Fibroblast of lung (primary cell): ENCODE results near the gene ZNF223. TPM values are rescaled to one million over a fixed set of nuclear protein-coding genes. Genes with fewer than 3 reads are reported as not detected.

Source experiments
- DNase-seq, 2 donors: peaks; one replicate each; pipeline versions ENCODE4 v3.0.0 to v3.0.0-alpha.2; 2010; ENCODE audit warnings: low read depth in 2 of 2
- H2AFZ ChIP-seq: 2 replicates; pipeline ENCODE4 v1.5.1; 2012; ENCODE audit warnings: low read length, control low read depth, inconsistent platforms
- H3K27ac ChIP-seq: 2 replicates; pipeline ENCODE4 v1.5.1; 2011; ENCODE audit warnings: low read length, control low read depth; ENCODE audit not compliant: insufficient read depth
- H3K27me3 ChIP-seq: 2 replicates; pipeline ENCODE4 v1.5.1; 2011; ENCODE audit warnings: mild to moderate bottlenecking, low read length; ENCODE audit not compliant: control insufficient read depth, insufficient read depth
- H3K36me3 ChIP-seq: 2 replicates; pipeline ENCODE4 v1.5.1; 2011; ENCODE audit warnings: low read length; ENCODE audit not compliant: control insufficient read depth, insufficient read depth
- H3K4me1 ChIP-seq: 2 replicates; pipeline ENCODE4 v1.5.1; 2011; ENCODE audit warnings: low read length; ENCODE audit not compliant: control insufficient read depth, insufficient read depth; ENCODE audit errors: extremely low read depth
- H3K4me2 ChIP-seq: 2 replicates; pipeline ENCODE4 v1.5.1; 2011; ENCODE audit warnings: low read length, control low read depth; ENCODE audit not compliant: insufficient read depth; ENCODE audit errors: extremely low read depth
- H3K4me3 ChIP-seq, 4 experiments: fragments of 200-600 bp in 1 of 4; sonication (generic) in 1 of 4; replicated peaks in 1 of 4; 2 replicates each; pipeline ENCODE4 v1.5.1; 2011 to 2016; ENCODE audit warnings: low read length in 4 of 4, low read depth in 3 of 4, mild to moderate bottlenecking in 3 of 4, control low read depth in 2 of 4, inconsistent platforms in 1 of 4, mixed read lengths in 1 of 4; ENCODE audit not compliant: insufficient read depth in 1 of 4; ENCODE audit errors: control extremely low read depth in 1 of 4
- H3K79me2 ChIP-seq: 2 replicates; pipeline ENCODE4 v1.5.1; 2012; ENCODE audit warnings: mild to moderate bottlenecking, low read length, inconsistent platforms; ENCODE audit not compliant: control insufficient read depth, insufficient read depth
- H3K9ac ChIP-seq: 2 replicates; pipeline ENCODE4 v1.5.1; 2011; ENCODE audit warnings: mild to moderate bottlenecking, low read length, control low read depth; ENCODE audit not compliant: insufficient read depth
- H3K9me3 ChIP-seq: 2 replicates; pipeline ENCODE4 v1.5.1; 2012; ENCODE audit warnings: low read depth, low read length; ENCODE audit not compliant: control insufficient read depth, insufficient read depth
- H4K20me1 ChIP-seq: 2 replicates; pipeline ENCODE4 v1.5.1; 2011; ENCODE audit warnings: low read length; ENCODE audit not compliant: control insufficient read depth, insufficient read depth; ENCODE audit errors: extremely low read depth
- EZH2 ChIP-seq: IDR thresholded peaks from 2 replicates; pipeline ENCODE4 v1.5.1; 2012; ENCODE audit warnings: low read length, control low read depth, mild to moderate bottlenecking; ENCODE audit errors: missing control alignments
- polyA plus RNA-seq, 2 donors: library from polyadenylated mRNA; depleted of rRNA in 1 of 2; stranded (reverse) in 1 of 2; unstranded in 1 of 2; fragments of >200 nt; gene quantifications; 2 replicates each; pipeline ENCODE4 v1.2.1, GENCODE V29; 2011 to 2012; ENCODE audit warnings: missing spikeins in 1 of 2
- total RNA-seq: library from RNA; depleted of rRNA; stranded (reverse); fragments of >200 nt; gene quantifications from 2 replicates; pipeline ENCODE4 v1.2.1, GENCODE V29; 2014
- TF ChIP-seq, protein P1 (sequence below), 2 donors: IDR thresholded peaks in 1 of 2; conservative IDR thresholded peaks in 1 of 2; 1 replicate in 1 of 2; 2 replicates in 1 of 2; pipeline ENCODE4 v1.5.1; 2011 to 2012; ENCODE audit warnings: low read length in 2 of 2, control low read depth in 1 of 2, inconsistent platforms in 1 of 2, low read depth in 1 of 2, mild to moderate bottlenecking in 1 of 2

Gene ZNF223
- total and polyA plus RNA-seq, 2 donors (not counting 1 experiment from before 2014, with no cell fraction given), result 4.3 to 5.3 TPM

DNA sequence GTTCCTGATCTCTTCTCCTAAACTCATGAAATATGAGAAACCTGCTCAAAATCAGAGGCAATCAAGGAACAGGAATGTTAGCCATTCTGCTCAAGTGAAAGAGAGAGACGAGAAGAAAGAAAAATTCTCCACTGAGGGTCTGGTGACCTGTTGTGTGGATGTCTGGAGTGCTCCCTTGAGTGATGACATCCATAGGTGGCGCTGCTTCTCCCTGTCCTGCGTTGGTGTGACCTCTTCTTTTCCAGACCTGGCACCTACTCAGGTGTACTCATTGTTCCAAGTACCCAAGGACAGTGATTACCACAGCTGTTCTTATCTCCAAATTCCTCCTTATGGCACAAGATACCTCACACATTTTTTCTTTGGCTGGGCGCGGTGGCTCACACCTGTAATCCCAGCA, 4.0 kb downstream of the ZNF223 start:
- peaks cover 4% of the 10 kb centered on the region for H3K36me3 ChIP-seq
- H3K79me2 ChIP-seq, result no peaks in the 10 kb centered on the region
- TF ChIP-seq, protein P1, sequence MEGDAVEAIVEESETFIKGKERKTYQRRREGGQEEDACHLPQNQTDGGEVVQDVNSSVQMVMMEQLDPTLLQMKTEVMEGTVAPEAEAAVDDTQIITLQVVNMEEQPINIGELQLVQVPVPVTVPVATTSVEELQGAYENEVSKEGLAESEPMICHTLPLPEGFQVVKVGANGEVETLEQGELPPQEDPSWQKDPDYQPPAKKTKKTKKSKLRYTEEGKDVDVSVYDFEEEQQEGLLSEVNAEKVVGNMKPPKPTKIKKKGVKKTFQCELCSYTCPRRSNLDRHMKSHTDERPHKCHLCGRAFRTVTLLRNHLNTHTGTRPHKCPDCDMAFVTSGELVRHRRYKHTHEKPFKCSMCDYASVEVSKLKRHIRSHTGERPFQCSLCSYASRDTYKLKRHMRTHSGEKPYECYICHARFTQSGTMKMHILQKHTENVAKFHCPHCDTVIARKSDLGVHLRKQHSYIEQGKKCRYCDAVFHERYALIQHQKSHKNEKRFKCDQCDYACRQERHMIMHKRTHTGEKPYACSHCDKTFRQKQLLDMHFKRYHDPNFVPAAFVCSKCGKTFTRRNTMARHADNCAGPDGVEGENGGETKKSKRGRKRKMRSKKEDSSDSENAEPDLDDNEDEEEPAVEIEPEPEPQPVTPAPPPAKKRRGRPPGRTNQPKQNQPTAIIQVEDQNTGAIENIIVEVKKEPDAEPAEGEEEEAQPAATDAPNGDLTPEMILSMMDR (conservative IDR thresholded peaks at IDR 0.05 in 1 of 2, IDR thresholded peaks at IDR 0.05 in 1 of 2; ENCODE audit: low read depth in 1 of 2, low read length in 2 of 2), result no peak
- TF ChIP-seq EZH2, result no peak
- no peak overlapping the region for H3K4me3 ChIP-seq
- H3K27me3 ChIP-seq, result no peaks in the 10 kb centered on the region
- H3K4me1 ChIP-seq, result no peaks in the 10 kb centered on the region
- no peak overlapping the region for H3K27ac ChIP-seq
- no peak overlapping the region for H3K9ac ChIP-seq
- no peak for DNase-seq
- H4K20me1 ChIP-seq, result no peaks in the 10 kb centered on the region
- no peak overlapping the region for H2AFZ ChIP-seq
- H3K4me2 ChIP-seq, result no peak overlapping the region
- no peaks in the 10 kb centered on the region for H3K9me3 ChIP-seq

GRCh38 chr19:44059229-44059628, 7.4 kb downstream of the ZNF223 start:
- no peak overlapping the region for H3K4me3 ChIP-seq
- peaks cover 7% of the 10 kb centered on the region for H3K36me3 ChIP-seq
- H3K27ac ChIP-seq, result no peak overlapping the region
- no peaks in the 10 kb centered on the region for H3K79me2 ChIP-seq
- no peaks in the 10 kb centered on the region for H3K27me3 ChIP-seq
- H3K4me1 ChIP-seq, result no peaks in the 10 kb centered on the region
- DNase-seq, result no peak
- H4K20me1 ChIP-seq, result no peaks in the 10 kb centered on the region
- no peak overlapping the region for H3K9ac ChIP-seq
- no peak overlapping the region for H2AFZ ChIP-seq
- no peak for TF ChIP-seq EZH2
- TF ChIP-seq, protein P1 (conservative IDR thresholded peaks at IDR 0.05 in 1 of 2, IDR thresholded peaks at IDR 0.05 in 1 of 2; ENCODE audit: low read depth in 1 of 2, low read length in 2 of 2), result no peak
- H3K9me3 ChIP-seq, result no peaks in the 10 kb centered on the region
- H3K4me2 ChIP-seq, result no peak overlapping the region

- H3K27me3 ChIP-seq, result no peaks in the 10 kb centered on the region
- TF ChIP-seq, protein P1 (conservative IDR thresholded peaks at IDR 0.05 in 1 of 2, IDR thresholded peaks at IDR 0.05 in 1 of 2; ENCODE audit: low read depth in 1 of 2, low read length in 2 of 2), result no peak
- TF ChIP-seq EZH2, result no peak
- no peak for DNase-seq
- no peak overlapping the region for H3K9ac ChIP-seq
- peaks cover 9% of the 10 kb centered on the region for H3K36me3 ChIP-seq
- no peak overlapping the region for H2AFZ ChIP-seq
- no peak overlapping the region for H3K27ac ChIP-seq
- no peaks in the 10 kb centered on the region for H4K20me1 ChIP-seq
- no peaks in the 10 kb centered on the region for H3K79me2 ChIP-seq
- H3K4me2 ChIP-seq, result no peak overlapping the region
- H3K4me1 ChIP-seq, result no peaks in the 10 kb centered on the region
- no peak overlapping the region for H3K4me3 ChIP-seq
- H3K9me3 ChIP-seq, result no peaks in the 10 kb centered on the region
These were observed 9.2 kb downstream of the ZNF223 start for GRCh38 chr19:44061038-44061437.
